ENCODE measurements around the gene MAB21L4.

MAB21L4 gene

DNA sequence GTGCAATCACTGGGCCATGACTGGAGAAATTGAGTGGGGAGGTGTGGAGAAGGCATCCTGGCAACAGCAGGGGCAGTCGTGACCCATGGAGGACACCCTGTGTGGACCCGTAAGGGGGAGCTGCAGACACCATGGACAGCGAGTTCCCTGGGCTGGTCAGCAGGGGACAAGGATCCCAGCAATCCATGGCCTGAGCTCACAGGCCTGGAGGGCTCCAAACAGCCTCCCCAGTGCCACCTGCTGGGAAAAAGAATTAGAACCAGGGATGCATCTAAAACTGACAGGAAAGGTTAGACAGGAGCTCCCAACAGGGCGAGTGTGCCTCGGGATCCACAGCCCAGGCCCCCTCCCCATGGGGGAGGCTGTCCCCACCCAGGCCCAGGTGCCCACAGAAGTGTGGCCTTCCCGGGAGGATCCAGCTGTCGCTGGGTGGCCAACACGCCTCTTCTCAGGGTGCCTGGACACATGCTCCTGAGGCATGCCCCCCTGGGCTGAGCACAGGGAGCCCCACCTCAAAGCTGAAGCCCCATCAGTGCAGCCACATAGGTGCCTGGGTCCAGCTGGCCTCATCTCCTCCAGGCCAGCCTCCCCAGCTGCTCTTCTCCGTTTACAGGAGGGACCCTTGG, 55.4 kb downstream of the MAB21L4 start:
- H3K9me3 Mint-ChIP-seq = peaks cover 6% of the 10 kb centered on the region
- CTCF ChIA-PET = interaction anchor here (0.9 to 2.1 kb wide), 6 partner anchors 9 to 326 kb away, joined by 3 to 11 read pairs (median 4); partner anchors contain the start of gene CAPN10
- no peaks in the 10 kb centered on the region for H3K4me1 Mint-ChIP-seq
- no peaks in the 10 kb centered on the region for H3K36me3 Mint-ChIP-seq
- H3K4me3 Mint-ChIP-seq = no peak overlapping the region
- no peak overlapping the region for H3K27ac Mint-ChIP-seq
- H3K27me3 Mint-ChIP-seq = peaks cover 49% of the 10 kb centered on the region
- DNase-seq = peak; percentile 47

DNA sequence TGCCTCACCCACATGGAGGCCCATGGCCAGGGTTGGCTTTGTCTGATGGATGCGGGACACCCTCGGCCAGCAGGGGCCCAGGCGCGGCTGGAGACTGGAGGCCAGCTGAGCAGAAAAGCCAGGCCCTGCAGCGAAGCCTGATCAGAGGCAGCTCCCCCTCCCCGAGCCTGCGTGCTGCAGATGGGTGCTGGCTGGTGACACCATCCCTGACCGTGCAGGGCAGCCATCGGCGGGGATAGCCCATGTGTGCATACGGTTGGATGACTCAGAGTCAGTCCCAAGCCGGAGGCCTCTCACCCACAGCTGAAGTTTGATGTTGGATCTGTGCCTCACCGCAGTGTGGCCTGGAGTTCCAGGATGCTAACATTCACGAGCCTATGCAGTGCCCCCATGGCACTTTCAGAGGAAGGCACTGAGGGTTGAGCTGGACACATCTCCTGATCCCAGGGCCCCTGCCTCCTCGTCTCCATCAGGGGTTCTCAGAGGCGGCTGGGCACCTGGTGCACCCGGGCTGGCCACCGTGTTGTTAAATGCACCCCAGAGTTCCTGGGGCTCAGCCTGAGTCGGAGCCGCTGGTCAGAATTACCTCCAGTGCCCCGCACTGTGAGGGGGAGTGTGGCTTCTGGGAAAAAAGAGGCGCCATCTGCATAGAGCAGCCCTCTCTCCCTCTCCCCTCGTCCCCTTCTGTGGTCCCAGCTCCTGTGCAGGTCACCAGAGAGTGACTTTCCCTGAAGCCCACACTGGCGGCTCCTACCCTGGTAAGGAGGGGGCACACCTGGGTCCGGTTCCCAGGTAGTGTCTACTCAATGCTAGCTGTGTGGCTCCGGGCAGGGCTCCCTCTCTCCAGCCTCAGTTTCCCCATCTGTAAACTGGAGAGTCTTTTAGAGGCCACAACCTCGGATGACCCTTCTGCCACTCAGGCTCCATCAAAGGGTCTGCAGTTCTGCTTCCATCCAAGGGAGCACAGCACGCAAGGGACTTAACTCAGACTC, 56.5 kb downstream of the MAB21L4 start:
- H3K4me3 Mint-ChIP-seq = no peak overlapping the region
- no peak overlapping the region for H3K27ac Mint-ChIP-seq
- H3K27me3 Mint-ChIP-seq = peaks cover 55% of the 10 kb centered on the region
- H3K4me1 Mint-ChIP-seq = no peaks in the 10 kb centered on the region
- H3K9me3 Mint-ChIP-seq = no peaks in the 10 kb centered on the region
- CTCF ChIA-PET = interaction anchor here (0.9 to 2.1 kb wide), 6 partner anchors 10 to 325 kb away, joined by 3 to 11 read pairs (median 4); partner anchors contain the start of gene CAPN10
- H3K36me3 Mint-ChIP-seq = no peaks in the 10 kb centered on the region
- no peak for DNase-seq

DNA sequence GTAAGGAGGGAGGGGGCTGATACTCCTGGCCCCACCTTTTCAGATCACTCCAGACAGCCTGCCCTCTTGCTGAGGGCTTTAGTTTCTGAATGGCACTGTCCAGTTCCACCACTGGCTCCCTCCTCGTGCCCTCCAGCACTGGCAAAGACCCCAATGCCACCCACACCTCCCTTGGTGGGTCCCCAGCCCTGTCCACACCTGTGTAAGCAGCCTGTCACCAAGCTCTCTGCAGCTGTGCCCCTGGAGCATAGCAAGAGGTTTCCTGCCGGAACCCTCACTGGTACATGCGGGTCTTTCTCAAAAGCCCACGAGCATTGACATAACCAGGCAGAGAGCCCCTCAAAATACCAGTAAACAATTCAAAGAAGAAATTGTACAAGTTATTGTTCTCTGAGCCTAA, 58.3 kb downstream of the MAB21L4 start:
- no peak for DNase-seq
- no peaks in the 10 kb centered on the region for H3K36me3 Mint-ChIP-seq
- CTCF ChIA-PET = no interaction called here
- no peak overlapping the region for H3K27ac Mint-ChIP-seq
- peaks cover 2% of the 10 kb centered on the region for H3K4me1 Mint-ChIP-seq
- peaks cover 65% of the 10 kb centered on the region for H3K27me3 Mint-ChIP-seq
- H3K9me3 Mint-ChIP-seq = no peaks in the 10 kb centered on the region
- H3K4me3 Mint-ChIP-seq = no peak overlapping the region

DNA sequence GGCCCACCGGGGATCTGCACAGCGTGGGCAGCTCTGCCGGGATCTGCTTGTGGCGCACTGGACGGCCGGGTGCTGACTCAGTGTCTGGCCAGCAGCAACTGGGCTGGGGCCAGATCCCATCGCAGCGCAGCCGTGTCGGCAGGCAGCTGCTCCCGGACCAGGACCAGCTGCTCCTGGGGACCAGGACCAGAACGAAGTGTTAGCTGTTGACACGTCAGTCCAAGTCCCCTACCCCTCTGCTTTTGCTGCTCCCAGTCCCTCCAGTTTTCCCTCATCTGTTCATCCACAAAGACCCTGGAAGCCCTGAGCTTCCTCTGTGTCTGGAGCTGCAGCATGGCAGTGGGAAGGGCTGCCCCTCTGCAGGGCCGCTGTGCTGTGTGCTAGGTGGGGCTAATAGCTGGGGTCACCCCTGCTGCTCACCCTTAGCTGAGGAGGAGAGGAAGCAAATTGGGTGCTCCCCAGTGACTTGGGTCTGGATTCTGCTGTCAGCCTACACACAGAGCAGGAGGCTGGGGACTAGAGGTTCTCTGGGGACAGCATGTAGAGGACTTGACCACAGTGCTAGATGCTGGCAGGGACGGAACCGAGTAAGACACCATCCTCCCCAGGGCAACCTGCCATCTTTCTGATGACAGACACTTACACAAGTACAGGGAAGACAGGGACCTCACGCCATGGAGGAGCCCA, 59.0 kb downstream of the MAB21L4 start:
- no peaks in the 10 kb centered on the region for H3K36me3 Mint-ChIP-seq
- CTCF ChIA-PET = no interaction called here
- H3K27ac Mint-ChIP-seq = no peak overlapping the region
- H3K4me3 Mint-ChIP-seq = no peak overlapping the region
- DNase-seq = no peak
- peaks cover 2% of the 10 kb centered on the region for H3K4me1 Mint-ChIP-seq
- peaks cover 61% of the 10 kb centered on the region for H3K27me3 Mint-ChIP-seq
- no peaks in the 10 kb centered on the region for H3K9me3 Mint-ChIP-seq

Data from activated naive CD4-positive, alpha-beta T cell treated with anti-CD3 and anti-CD28 coated beads, Interleukin-2, amount 10 ng/mL, durations not matched to agents 7 days and 5 days (primary cell).